Measurements from ENCODE around the gene ARSK. TPM values are rescaled to one million over a fixed set of nuclear protein-coding genes. Genes with fewer than 3 reads are reported as not detected.
A peak's percentile ranks its signal among the peaks of the same experiment; 100 is the strongest.
"Not testable (repeated sequence)": the region's sequence is repeated elsewhere in the genome, so short reads cannot be mapped to it uniquely, and the experiment has no call there.

Gene ARSK
- total RNA-seq, 5 donors from 2014 or later (not counting 1 experiment from before 2014, with no cell fraction given): 4.2 to 6.9 (median 6.2) TPM

DNA sequence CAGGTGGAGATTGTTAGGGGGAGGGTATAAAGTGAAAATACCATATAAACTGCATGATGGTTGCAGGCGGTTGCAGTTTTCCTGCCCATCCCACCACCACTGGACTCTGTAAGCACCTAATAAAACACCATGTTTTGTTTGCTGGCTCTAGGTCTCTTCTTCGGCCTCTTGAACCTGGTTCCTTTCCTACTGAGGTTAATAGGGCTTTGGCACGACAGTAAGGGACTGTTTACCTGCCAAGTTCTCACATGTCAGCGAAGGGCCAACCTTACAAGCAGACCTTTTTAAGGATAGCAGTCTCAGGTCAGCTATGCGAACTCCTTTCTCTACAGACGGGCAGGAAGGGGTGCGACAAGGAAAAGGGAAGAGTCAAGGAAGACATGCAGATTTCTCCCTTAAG lies 88.3 kb downstream of the ARSK start:
- H3K27me3 Mint-ChIP-seq: peaks cover 8% of the 10 kb centered on the region in 2 donors
- H3K9me3 ChIP-seq: no peaks in the 10 kb centered on the region
- ChIA-PET POLR2A (interaction anchor here in 1 of 2 donors (0.7 to 0.9 kb wide), 3 partner anchors 21 to 1304 kb away, joined by 3 to 4 read pairs (median 3); no protein-coding TSS in a partner anchor), CTCF (interaction anchor here (0.5 to 5.6 kb wide), 5 partner anchors 20 to 207 kb away, joined by 3 to 32 read pairs (median 4); no protein-coding TSS in a partner anchor)
- no peaks in the 10 kb centered on the region for H3K9me3 Mint-ChIP-seq
- no peaks in the 10 kb centered on the region for H3K36me3 Mint-ChIP-seq
- no peak overlapping the region for H3K4me3 ChIP-seq (ENCODE audit: control insufficient read depth in 1 of 2, extremely low read depth in 1 of 2, low read length in 1 of 2)
- H3K4me1 Mint-ChIP-seq: peaks cover 22 to 33% (median 32%) of the 10 kb centered on the region in 3 donors
- H3K27ac Mint-ChIP-seq: no peak overlapping the region
- no peak overlapping the region for H3K4me3 Mint-ChIP-seq
- H3K27ac ChIP-seq (ENCODE audit: low read length): no peak overlapping the region
- peaks cover 16 to 17% of the 10 kb centered on the region in 2 experiments for H3K4me1 ChIP-seq (ENCODE audit: control insufficient read depth in 1 of 2, extremely low read depth in 1 of 2, insufficient read depth in 2 of 2, low read length in 2 of 2)
- no peaks in the 10 kb centered on the region for H3K36me3 ChIP-seq (ENCODE audit: control insufficient read depth in 2 of 2, extremely low read depth in 1 of 2, insufficient read depth in 1 of 2, low read length in 1 of 2)
- no peak for ATAC-seq (replicated peaks in 1 of 4)
- H3K27me3 ChIP-seq (replicated peaks in 1 of 2; ENCODE audit: control insufficient read depth in 2 of 2, extremely low read depth in 1 of 2, insufficient read depth in 2 of 2, low read length in 1 of 2): no peaks in the 10 kb centered on the region
- WGBS (ENCODE audit: insufficient coverage): 100% methylated on average over 6 of the region's 7 CpGs
- no peak for DNase-seq

DNA sequence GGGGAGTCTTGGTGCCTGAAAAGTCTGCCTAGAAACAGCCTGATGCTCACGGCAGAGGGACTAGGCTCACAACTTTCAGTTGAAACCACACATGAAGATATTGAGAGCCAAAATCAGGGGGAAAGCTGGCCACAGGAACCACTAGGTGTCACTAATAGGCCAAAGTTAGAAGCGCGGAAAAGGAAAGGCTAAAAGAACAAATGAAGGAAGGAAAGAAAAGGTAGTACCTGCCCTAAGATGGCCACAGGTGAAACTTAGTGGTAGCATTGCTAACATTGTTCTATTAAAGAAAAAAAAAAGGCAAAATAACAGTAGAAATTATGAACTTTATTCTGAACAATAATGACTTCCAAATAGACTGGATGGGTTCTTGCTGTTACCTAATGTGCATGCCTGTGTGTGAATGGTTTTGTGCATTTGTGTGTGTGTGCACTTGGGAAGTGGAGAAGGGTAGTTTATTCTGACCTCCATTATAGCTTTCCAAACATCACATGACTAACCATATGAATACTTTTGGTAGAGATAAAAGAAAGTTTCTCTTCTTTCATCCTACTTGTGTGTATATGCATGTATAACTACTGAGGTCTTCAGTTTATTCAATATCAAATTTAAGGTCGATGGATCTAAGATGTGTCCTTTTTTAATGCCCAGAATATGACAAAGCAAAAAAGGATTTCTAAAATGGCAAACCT lies 89.6 kb downstream of the ARSK start:
- Histone ChIP-seq H3K4me1 (ENCODE audit: control insufficient read depth in 1 of 2, extremely low read depth in 1 of 2, insufficient read depth in 2 of 2, low read length in 2 of 2) (peaks cover 17 to 22% of the 10 kb centered on the region in 2 experiments), H3K4me3 (ENCODE audit: control insufficient read depth in 1 of 2, extremely low read depth in 1 of 2, low read length in 1 of 2) (no peak overlapping the region), H3K27me3 (replicated peaks in 1 of 2; ENCODE audit: control insufficient read depth in 2 of 2, extremely low read depth in 1 of 2, insufficient read depth in 2 of 2, low read length in 1 of 2) (no peaks in the 10 kb centered on the region), H3K27ac (ENCODE audit: low read length) (peak overlapping the region; percentile 63), H3K9me3 (no peaks in the 10 kb centered on the region), H3K36me3 (ENCODE audit: control insufficient read depth in 2 of 2, extremely low read depth in 1 of 2, insufficient read depth in 1 of 2, low read length in 1 of 2) (no peaks in the 10 kb centered on the region)
- DNase-seq (peak in 21 of 35 experiments; percentile 2 to 73 (median 19)), ATAC-seq (replicated peaks in 1 of 4) (peak in 1 of 4 experiments; percentile 13)
- Mint-ChIP-seq H3K27ac (peak overlapping the region; percentile 50 to 71), H3K4me1 (peaks cover 30 to 39% (median 31%) of the 10 kb centered on the region in 3 donors), H3K27me3 (peaks cover 0 to 3% of the 10 kb centered on the region in 2 donors), H3K4me3 (no peak overlapping the region), H3K36me3 (no peaks in the 10 kb centered on the region), H3K9me3 (no peaks in the 10 kb centered on the region)
- ChIA-PET POLR2A (interaction anchor here in 1 of 2 donors (0.5 kb wide), 1 partner anchor 27 kb away, joined by 3 read pairs; no protein-coding TSS in a partner anchor), CTCF (interaction anchor here (0.7 to 5.6 kb wide), 10 partner anchors 9 to 330 kb away, joined by 3 to 32 read pairs (median 4); partner anchors contain the start of gene RHOBTB3 (in 1 of the 2))
- 0% methylated on average over 3 of the region's 4 CpGs for WGBS (ENCODE audit: insufficient coverage)

DNA sequence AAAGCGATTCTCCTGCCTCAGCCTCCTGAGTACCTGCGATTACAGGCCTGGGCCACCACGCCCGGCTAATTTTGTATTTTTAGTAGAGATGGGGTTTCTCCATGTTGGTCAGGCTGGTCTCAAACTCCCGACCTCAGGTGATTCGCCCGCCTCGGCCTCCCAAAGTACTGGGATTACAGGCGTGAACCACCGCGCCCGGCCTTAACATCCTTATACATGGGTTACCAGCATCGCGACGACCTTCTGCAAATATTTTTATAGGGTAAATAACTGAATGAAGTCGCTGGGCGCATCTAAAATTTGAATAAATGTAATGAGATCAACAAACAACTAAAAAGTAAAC lies 91.3 kb downstream of the ARSK start:
- Mint-ChIP-seq H3K4me1 (peaks cover 31 to 43% (median 40%) of the 10 kb centered on the region in 3 donors), H3K27ac (peak overlapping the region; percentile 84 to 86), H3K4me3 (peak overlapping the region; percentile 84 to 88 (median 86))
- H3K9me3 Mint-ChIP-seq; H3K36me3 Mint-ChIP-seq; H3K27me3 ChIP-seq (replicated peaks in 1 of 2; ENCODE audit: control insufficient read depth in 2 of 2, extremely low read depth in 1 of 2, insufficient read depth in 2 of 2, low read length in 1 of 2); H3K27me3 Mint-ChIP-seq; H3K36me3 ChIP-seq (ENCODE audit: control insufficient read depth in 2 of 2, extremely low read depth in 1 of 2, insufficient read depth in 1 of 2, low read length in 1 of 2); H3K9me3 ChIP-seq; ATAC-seq (replicated peaks in 1 of 4); DNase-seq: not testable (repeated sequence)
- Histone ChIP-seq H3K27ac (ENCODE audit: low read length) (peak overlapping the region; percentile 51), H3K4me1 (ENCODE audit: control insufficient read depth in 1 of 2, extremely low read depth in 1 of 2, insufficient read depth in 2 of 2, low read length in 2 of 2) (peaks cover 17 to 22% of the 10 kb centered on the region in 2 experiments), H3K4me3 (ENCODE audit: control insufficient read depth in 1 of 2, extremely low read depth in 1 of 2, low read length in 1 of 2) (peak overlapping the region; percentile 77 to 81)
- POLR2A ChIA-PET: interaction anchor here (0.5 to 1.4 kb wide), 4 partner anchors 14 to 92 kb away, joined by 3 to 6 read pairs (median 4); partner anchors contain the start of genes ARSK (in 1 of the 2) and SKIC3 (in 1 of the 2)
- WGBS (ENCODE audit: insufficient coverage): 87% methylated on average over 3 of the region's 17 CpGs
- CTCF ChIA-PET: interaction anchor here (0.5 to 5.6 kb wide), 22 partner anchors 10 to 295 kb away, joined by 3 to 32 read pairs (median 4); partner anchors contain the start of genes ARSK (in 1 of the 2), RHOBTB3 (in 1 of the 2) and SKIC3 (in 1 of the 2)

DNA sequence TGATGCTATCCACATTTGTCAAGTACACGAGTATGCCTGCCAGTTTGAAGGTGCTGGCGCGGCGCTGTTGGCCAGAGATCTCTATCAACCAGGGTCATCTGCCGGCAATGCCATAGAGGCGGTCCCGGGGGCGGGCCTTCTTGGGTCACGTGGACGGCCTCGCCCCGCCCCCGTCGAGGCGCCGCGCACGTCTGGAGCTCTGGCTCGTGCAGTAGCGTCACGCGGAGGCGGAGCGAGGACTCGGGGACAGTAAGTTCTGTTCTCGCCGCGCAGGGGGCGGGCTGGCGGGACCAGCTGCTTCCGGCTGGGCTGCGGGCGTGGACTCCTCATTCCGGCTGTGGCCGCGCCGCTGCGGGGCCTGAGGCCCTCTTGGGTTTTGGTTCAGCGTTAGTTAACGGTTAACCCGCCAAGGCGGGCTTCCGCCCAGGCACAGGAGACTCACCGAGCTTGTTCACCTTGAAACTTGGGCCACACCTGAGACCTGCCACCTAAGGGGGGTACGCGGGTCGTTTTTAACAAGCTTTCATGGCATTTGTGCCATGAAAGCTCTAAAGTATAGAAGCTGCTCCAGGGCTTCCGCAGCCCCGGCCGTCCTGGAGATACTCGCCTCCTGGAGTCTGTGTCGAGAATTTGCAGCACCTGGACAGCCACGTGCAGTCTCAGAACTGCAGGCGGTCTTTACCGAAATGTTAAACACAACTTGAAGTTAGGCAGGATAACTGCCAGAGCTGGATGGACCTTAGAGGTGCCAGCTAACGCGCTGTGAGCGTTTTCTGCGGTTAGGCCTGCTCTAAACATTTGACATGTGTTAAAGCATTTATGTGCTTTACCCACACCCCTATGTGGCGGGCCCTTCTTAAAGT lies 91.9 kb downstream of the ARSK start, which contains the start of gene RFESD:
Gene RFESD (plus strand): TSS at position 209 of the 863 bp plus-strand sequence. CDS start 5,495 bp downstream, outside the sequence.
- no peaks in the 10 kb centered on the region for H3K9me3 ChIP-seq
- H3K27ac ChIP-seq (ENCODE audit: low read length): peak within 1 kb of the TSS; percentile 82
- H3K27me3 ChIP-seq (replicated peaks in 1 of 2; ENCODE audit: control insufficient read depth in 2 of 2, extremely low read depth in 1 of 2, insufficient read depth in 2 of 2, low read length in 1 of 2): no peaks in the 10 kb centered on the region
- no peaks in the 10 kb centered on the region for H3K27me3 Mint-ChIP-seq
- H3K4me3 ChIP-seq (ENCODE audit: control insufficient read depth in 1 of 2, extremely low read depth in 1 of 2, low read length in 1 of 2): peak within 1 kb of the TSS; percentile 77 to 81
- ChIA-PET POLR2A (interaction anchor here (0.5 to 1.4 kb wide), 11 partner anchors 15 to 1098 kb away, joined by 3 to 6 read pairs (median 4); partner anchors contain the start of genes ARSK (in 1 of the 2), GLRX (in 1 of the 2) and SKIC3 (in 1 of the 2)), CTCF (interaction anchor here (0.5 to 5.6 kb wide), 26 partner anchors 11 to 294 kb away, joined by 3 to 32 read pairs (median 4); partner anchors contain the start of genes ARSK (in 1 of the 2) and SKIC3 (in 1 of the 2))
- ATAC-seq (replicated peaks in 1 of 4) (peak; percentile 95 to 96 (median 96)), DNase-seq (peak; percentile 82 to 96 (median 90))
- peak within 1 kb of the TSS; percentile 85 to 86 for H3K27ac Mint-ChIP-seq
- H3K36me3 Mint-ChIP-seq: peaks cover 2% of the 10 kb centered on the region
- under 1% methylated on average over 58 of the region's 60 CpGs for WGBS (ENCODE audit: insufficient coverage)
- no peaks in the 10 kb centered on the region for H3K36me3 ChIP-seq (ENCODE audit: control insufficient read depth in 2 of 2, extremely low read depth in 1 of 2, insufficient read depth in 1 of 2, low read length in 1 of 2)
- peaks cover 31 to 43% (median 40%) of the 10 kb centered on the region in 3 donors for H3K4me1 Mint-ChIP-seq
- no peaks in the 10 kb centered on the region for H3K9me3 Mint-ChIP-seq
- H3K4me1 ChIP-seq (ENCODE audit: control insufficient read depth in 1 of 2, extremely low read depth in 1 of 2, insufficient read depth in 2 of 2, low read length in 2 of 2): peaks cover 17 to 22% of the 10 kb centered on the region in 2 experiments
- peak within 1 kb of the TSS; percentile 84 to 88 (median 86) for H3K4me3 Mint-ChIP-seq

DNA sequence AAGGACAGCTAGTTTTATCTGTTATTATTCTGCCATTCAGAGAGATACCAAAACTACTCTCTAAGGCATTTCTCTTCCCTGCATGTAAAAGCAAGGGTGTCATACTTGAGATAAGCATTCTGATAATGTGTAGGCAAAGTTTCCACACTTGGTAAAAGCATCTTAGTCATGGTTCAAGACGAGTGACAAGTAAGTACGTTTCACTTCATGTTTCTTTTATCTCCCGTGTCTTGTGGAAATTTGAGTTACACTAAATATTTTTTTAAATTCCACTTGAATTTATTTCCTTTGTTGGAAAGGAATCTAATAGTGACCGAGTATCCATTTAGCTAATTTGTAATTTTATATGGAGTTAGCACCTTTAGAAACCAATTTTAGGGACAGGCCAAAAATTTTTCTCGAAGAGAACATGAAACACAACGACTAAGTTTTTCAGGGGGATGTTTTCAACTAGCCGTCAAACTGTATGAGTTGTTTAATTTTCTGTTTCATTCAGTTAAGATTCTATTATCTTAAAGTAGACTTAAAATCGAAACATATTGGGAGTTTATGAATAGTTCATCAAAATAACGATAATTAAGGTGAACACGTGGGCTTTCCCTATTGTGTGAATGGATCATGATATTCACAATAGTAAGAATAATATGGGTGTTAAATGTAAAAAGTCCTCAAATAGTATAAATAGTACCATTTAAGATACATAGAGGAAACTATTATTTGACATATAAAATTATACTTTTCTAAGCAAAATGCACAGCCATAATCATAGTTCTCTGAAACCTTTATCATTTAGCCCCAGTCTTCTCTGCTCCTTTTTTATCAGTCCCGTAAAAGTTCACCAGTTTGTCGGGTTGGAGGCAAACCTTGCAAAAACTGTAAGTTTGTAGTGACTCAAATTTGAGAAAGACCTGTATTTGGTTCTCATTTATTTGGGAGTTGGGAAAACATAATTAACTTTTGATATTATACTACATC lies 93.3 kb downstream of the ARSK start:
- no peak overlapping the region for H3K27ac Mint-ChIP-seq
- ATAC-seq (replicated peaks in 1 of 4): no peak

More for the DNA sequence above, 93.3 kb downstream of the ARSK start:
- Histone ChIP-seq H3K27ac (ENCODE audit: low read length) (no peak overlapping the region), H3K27me3 (replicated peaks in 1 of 2; ENCODE audit: control insufficient read depth in 2 of 2, extremely low read depth in 1 of 2, insufficient read depth in 2 of 2, low read length in 1 of 2) (no peaks in the 10 kb centered on the region), H3K4me3 (ENCODE audit: control insufficient read depth in 1 of 2, extremely low read depth in 1 of 2, low read length in 1 of 2) (no peak overlapping the region), H3K9me3 (no peaks in the 10 kb centered on the region), H3K4me1 (ENCODE audit: control insufficient read depth in 1 of 2, extremely low read depth in 1 of 2, insufficient read depth in 2 of 2, low read length in 2 of 2) (peaks cover 17 to 22% of the 10 kb centered on the region in 2 experiments), H3K36me3 (ENCODE audit: control insufficient read depth in 2 of 2, extremely low read depth in 1 of 2, insufficient read depth in 1 of 2, low read length in 1 of 2) (peaks cover 0 to 6% of the 10 kb centered on the region in 2 donors)
- Mint-ChIP-seq H3K27me3 (no peaks in the 10 kb centered on the region), H3K36me3 (peaks cover 16% of the 10 kb centered on the region), H3K4me1 (peaks cover 31 to 43% (median 40%) of the 10 kb centered on the region in 3 donors), H3K4me3 (peak overlapping the region; percentile 9 to 86 (median 34)), H3K9me3 (no peaks in the 10 kb centered on the region)
- no CpG with 5 or more reads among the region's 12 CpGs for WGBS (ENCODE audit: insufficient coverage)
- CTCF ChIA-PET: interaction anchor here in 1 of 2 donors (1.5 to 5.6 kb wide), 2 partner anchors 22 to 26 kb away, joined by 4 to 32 read pairs; no protein-coding TSS in a partner anchor
- no peak for DNase-seq
- POLR2A ChIA-PET: interaction anchor here in 1 of 2 donors (1.2 kb wide), 1 partner anchor 26 kb away, joined by 5 read pairs; no protein-coding TSS in a partner anchor

Measured in T-cell (primary cell).